ENCODE measurements around the gene NALCN.

The NALCN gene

DNA sequence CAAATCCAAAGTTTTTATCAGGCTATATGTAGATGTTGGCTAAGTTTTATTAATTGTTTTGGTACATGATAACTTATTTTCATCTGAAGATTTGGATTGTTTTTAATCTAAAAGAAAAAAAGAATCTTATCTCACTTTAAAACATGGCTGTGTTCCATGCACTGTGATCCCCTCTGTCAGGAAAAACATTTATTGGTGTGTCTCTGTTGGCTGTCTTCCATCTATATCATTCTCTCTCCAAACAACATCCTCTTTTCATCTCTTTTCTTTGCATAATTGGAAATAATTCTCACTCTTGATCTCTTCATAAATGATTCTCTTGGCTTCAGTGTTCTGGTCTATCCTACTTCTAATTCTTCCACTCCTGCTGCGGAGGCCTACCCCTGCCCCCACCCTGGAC is 4.2 kb downstream of the NALCN start:
- no peak for DNase-seq

GRCh38 chr13:101408992-101409656 is 7.2 kb downstream of the NALCN start:
- no peak for DNase-seq

DNA sequence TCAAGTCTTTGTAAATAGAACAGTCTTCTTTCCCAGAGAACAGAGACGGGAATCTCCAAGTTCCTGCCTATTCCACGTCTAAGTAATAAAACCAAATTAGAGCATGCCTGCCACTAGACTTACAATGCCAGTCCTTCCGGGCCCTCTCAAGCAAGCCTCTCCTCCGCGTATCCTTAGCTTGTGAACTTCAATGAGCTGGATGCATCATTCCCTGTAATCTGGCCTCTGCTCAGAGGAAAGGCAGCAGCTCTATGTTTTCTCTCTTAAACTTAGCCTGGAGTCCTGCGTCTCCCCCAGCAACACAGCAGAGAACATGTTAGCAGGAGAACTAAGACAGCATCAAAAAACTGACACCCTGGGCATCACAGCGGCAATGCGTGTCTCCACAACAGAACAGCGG is 8.2 kb downstream of the NALCN start:
- no peak for DNase-seq

- DNase-seq, result no peak
These were observed 9.5 kb downstream of the NALCN start for GRCh38 chr13:101406791-101407190.

DNA sequence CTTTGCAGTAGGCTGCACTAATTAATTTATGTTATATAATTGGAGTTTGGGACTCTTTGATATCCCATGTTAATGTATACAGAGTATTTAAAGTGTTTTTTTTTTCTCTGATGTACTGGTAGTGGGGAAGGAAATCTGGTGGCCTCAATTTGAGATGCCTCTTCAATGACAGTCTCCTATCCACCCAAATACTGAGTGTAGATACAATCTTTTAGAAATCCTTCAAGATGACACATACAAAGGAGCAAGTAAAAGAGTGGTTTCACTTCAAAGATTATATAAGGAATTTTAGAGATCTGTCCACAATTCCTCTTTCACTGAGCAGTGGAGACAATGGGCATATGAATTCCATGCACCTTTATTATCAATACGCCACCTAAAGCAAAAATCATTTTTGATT is 15.1 kb downstream of the NALCN start:
- DNase-seq, result no peak

DNA sequence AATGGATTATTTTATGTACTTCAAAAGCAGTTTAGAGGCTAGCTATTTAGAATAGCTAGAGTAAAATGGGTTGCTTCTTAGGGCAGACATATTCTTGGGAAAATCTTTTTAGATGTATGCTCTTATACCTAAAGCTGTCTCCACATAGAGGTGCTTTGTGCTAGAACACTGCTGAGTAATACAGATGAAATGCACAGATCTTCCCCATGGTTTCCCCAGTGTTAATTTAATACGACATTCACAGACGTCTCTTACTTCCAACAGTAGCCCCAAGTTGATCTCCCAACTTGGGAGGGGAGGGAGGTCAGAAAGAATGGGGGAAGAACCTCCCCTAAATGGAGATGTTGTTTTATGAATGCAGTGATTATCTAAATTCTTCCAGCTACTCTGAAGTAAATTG is 16.9 kb downstream of the NALCN start:
- no peak for DNase-seq

DNA sequence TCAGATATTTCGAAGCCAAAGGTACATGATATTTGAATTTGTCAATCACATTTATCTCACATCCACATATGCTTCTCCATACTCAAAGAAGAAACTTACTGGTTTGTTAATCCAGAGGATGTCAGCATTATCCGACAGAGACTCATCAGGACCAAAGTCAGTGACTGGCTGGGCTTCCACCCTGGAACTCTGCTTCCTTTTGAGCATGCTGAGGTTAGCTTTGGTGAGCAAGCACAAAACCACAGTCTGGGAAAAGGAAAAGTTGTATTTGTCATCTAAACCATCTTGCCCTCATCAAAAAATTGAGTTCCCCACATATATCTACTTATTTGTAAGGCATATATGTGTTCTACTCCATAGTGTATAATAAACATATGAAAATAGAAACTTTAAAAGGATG is 17.4 kb downstream of the NALCN start:
- DNase-seq, result no peak

DNA sequence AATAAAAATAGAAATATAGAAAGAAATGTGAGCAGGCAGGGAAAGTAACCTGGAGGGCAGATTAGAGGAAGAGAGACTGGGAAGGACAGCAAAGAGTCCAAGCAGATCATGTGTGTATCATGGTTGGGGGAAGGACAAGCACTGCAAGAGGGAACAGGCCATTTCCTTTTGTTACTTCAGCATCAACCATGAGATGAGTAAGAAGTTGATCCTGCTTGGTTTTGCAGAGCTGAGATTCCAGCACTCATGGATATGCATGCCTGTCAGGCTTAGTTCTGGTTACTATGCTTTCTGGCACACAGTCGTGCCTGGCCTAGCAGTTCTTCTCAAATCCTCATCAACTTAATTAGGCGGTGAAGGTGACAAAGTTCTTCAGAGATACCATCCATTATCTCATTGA is 18.1 kb downstream of the NALCN start:
- DNase-seq, result no peak

GRCh38 chr13:101397742-101398141 is 18.6 kb downstream of the NALCN start:
- DNase-seq, result no peak

- DNase-seq, result no peak
These were observed 21.7 kb downstream of the NALCN start for GRCh38 chr13:101394605-101395004.

- DNase-seq, result no peak
These were observed 23.2 kb downstream of the NALCN start for GRCh38 chr13:101393140-101393539.

- DNase-seq, result no peak
These were observed 25.8 kb downstream of the NALCN start for GRCh38 chr13:101390461-101390860.

DNA sequence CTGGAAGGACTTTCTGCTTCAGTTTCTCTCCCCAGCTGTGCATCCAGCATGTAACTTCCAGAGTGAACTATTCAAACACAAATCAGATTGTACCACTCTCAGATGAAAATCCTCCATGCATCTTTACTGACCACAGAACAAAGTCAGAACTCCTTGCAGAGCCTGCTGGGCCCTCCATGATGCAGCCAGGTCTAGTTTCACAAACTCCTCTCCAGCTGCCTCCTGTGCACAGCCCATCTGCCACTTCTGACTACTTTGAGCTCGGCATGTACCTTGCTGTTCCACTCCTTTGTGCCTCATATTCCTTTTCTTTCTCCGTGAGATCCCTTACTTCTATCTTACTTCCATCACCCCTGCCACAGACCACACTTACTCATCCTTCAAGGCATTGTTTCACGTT is 31.4 kb downstream of the NALCN start:
- DNase-seq, result no peak

- no peak for DNase-seq
These were observed 32.7 kb downstream of the NALCN start for GRCh38 chr13:101383595-101383994.

DNA sequence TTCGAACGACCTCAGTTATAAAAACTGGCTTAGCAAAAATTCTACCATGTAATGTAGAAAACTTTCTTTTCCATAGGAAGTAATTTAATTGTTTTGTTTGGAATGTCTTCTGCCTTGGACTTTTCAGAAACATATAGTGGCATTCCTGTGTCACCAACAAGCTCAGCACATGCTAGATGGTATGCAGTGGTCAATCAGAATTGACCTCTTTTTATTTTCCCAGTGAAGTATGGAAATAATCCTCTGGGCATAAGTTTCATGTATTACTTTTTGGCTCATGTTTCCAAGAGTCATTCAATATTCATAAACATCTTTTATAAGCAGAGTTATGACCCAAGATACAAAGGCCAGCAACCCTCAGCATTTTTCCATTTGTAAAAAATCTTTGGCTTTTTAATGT is 33.6 kb downstream of the NALCN start:
- DNase-seq, result no peak

DNA sequence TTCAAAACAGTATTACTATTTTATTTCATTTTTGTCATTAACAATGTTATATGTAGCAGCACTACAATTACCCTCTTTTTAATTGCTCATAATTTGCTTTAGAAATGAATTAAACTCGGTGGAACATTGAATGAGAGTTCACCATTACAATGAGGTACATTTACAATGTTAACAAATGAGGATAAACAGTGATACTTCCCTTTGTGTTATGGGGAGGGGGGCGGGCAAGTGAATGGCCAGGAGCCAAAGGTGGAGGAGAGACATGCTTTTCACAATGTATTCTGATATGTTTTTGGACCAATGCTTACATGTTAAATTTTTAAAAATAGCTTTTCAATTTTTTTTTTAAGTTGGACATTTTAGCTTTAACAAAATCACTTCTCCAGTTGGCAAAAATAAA is 34.2 kb downstream of the NALCN start:
- DNase-seq, result no peak

- no peak for DNase-seq
These were observed 55.8 kb downstream of the NALCN start for GRCh38 chr13:101360525-101360924.

DNA sequence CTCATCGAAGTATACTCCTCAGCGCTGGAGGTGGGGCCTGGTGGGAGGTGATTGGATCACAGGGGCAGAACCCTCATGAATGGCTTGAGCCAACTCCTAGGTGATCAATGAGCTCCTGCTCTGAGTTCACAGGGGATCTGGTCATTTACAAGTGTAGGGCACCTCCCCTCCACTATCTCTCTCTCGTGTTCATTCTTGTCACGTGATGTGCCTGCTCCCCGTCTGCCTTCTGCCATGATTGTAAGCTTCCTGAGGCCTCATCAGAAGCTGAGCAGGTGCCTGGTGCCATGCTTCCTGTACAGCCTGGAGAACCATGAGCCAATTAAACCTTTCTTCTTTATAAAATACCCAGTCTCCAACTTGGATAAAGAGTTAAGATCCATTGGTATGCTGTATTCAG is 61.4 kb downstream of the NALCN start:
- DNase-seq, result no peak

DNA sequence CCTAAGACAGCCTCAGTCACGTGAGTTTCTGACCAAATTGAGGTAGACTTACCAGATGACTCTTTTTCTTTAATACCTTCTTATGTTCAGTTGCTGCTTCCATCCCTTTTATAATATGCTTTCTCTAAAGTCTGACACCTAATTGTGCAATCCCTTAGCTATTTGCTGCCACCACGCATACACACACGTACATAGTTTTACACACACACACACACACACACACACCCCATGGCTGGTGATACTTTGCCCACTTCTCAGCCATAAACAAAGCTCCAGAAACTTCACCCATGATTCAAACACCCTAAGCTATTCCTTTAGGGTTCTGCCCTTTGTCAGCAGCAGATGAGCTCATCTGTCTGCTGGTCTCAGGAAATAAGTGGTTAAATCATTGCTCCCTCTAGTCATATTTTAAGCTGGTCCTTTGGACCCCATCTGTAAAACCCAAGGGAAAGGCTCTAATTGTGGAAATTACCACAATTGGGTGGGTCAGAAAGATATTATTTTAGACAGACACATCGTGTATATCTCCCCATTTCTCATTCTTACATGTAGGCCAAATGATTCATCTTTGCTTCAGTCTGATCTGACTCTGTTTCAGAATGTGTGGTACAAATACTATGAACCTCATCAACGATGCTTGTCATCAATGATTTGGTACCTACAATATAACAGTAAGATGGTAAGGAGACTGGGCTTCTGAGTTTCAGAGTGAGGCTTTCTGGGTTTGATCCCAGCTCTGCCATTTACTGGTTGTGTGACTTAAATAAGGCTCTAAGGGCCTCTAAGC is 69.2 kb downstream of the NALCN start:
- no peak for DNase-seq

DNA sequence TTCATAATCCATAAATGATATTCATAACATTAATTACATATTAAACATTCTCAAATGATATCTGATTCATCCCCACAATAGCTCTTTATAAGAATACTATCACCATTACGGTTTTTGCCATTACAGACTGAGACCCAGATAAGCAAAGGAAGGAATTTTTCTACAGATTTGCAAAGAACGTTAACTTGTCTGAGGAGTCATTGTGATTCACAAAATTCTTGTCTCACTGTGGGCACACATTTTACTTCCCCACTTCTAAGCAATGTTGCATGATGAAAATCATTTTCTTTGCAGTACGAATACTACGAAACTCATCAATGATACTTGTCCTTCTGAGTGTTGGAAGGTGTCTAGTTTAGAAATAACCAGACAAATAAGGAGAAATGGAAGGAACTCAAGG is 70.1 kb downstream of the NALCN start:
- no peak for DNase-seq

DNA sequence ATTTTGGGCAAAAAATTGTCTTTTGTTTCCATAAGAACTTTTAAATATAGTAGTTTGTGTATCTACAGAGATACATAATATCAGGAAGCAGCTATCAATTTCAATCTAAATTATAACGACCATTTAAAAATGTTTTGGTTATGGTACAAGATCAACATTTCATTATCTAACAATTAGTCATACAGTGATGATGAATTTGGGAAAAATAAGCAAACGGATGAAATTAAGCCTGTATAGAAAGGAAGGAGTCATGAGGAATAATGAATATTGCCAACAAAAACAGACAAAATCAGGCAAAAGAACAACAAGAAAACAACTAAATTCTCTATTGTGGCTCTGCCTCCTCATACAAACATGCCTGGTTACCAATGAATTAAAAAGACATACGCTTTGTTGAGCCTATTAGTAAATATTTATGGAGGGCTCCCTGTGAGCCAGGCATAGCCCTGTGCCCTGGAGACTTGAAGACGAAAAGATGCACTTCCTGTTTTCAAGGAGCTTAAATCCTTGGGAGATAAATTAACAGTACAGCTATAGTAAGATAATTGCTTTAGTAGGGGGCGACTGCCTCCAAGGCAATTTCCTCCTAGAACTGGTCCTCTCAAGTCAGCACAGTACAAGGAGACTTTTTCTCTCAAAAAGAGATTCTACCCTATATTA is 73.0 kb downstream of the NALCN start:
- DNase-seq, result no peak

DNA sequence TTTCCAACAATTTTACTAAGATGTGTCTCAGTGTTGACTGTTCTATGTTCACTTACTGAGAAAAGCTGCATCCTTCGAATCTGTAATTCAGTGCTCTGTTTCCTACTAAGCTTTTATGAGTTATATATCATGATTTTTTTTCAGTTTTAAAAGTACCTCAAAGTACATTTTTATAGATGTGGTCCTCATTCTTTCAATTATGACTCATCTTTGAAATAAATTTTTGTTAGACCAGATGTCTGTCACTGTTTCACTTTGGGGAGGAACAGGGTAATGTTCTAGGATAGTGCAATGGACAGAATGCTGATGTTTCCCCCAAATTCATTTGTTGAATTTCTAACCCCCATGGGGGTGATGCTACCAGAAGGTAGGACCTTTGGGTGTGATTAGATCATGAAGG is 74.8 kb downstream of the NALCN start:
- no peak for DNase-seq

DNA sequence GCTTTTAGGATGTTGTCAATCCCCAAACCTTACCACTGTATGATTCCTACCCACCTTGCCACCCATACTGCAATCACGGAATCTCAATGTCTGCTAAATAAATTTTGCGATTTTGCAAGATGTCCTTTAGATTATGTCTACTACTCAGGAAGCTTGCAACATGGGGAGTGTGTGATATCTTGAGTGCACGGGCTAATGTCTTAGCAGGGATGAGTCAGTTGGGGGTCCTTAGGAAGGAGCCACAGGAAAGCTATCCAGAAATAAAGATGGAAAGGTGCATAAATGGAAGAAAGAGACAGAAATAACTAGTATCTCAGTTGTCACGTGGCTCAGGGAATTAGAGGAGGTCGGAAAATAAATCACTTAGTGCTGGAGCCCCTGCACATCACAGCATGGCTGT is 77.1 kb downstream of the NALCN start:
- no peak for DNase-seq

DNA sequence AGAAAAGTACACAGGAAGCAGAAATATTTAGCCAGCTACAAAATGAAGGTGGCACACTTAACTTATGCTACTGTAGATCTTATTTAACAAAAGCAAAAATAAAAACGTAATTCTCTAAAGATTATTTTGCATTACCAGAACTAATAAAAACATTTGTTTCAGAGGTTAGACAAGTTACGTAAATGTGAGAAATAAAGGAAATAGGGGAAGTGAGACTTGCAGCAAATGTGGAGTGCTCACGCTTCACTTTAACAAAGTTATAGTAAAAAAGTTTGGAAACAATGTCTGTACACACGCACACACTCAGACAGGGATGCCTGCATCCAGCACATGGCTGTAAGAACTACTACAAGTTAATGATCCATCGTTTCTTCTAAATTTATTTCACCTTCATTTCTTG is 83.7 kb downstream of the NALCN start:
- no peak for DNase-seq

All from NCI-H1048 (cell line).